GM19099 (cell line): ENCODE results near the gene PLA2G1B.
A peak's percentile ranks its signal among the peaks of the same experiment; 100 is the strongest.

Source experiments
- POLR2A ChIP-seq: IDR thresholded peaks from 3 replicates; pipeline ENCODE4 v1.6.1; 2011; ENCODE audit warnings: low read depth; ENCODE audit not compliant: insufficient read length; ENCODE audit errors: extremely low read depth

The PLA2G1B gene

DNA sequence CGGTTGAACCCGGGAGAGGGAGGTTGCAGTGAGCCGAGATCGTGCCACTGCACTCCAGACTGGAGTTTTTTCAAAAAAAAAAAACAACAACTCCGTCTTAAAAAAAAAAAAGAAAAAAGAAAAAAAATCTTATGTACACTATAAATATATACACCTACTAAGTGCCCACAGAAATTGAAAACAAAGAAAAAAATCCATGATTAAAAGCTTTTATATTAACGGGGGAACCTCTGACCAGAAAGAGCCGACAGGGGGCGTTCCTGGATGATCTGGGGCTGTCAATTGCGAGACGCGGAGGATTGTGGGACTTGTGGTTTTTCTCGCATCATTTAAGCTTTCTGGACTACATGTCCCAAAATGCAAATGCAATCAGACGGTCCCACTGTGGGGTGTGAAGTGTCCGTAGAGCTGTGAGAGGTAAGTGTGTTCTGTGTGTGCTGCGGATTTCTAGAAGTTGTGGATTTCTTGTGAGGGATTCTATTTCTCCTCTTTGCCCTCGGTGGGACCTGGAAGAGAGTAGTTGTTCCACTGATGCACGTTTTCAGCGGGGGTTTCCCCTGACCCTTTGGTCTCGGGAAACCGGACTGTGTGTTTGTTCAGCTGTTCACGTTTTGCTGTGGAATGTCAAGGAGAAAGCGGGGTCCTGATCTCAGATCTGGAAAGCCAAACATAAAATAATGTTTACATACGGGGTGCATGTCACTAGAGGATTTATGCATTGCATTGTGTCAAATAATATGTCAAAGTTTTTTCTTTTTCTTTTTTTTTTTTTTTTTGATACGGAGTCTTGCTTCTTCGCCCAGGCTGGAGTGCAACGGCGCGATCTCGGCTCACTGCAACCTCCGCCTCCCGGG, 25.4 kb downstream of the PLA2G1B start, which contains the start of gene SIRT4:
Gene SIRT4 (plus strand): TSS at position 360 of the 854 bp plus-strand sequence. CDS start 1,241 bp downstream, outside the sequence.
- TF ChIP-seq POLR2A = peak; percentile 42

DNA sequence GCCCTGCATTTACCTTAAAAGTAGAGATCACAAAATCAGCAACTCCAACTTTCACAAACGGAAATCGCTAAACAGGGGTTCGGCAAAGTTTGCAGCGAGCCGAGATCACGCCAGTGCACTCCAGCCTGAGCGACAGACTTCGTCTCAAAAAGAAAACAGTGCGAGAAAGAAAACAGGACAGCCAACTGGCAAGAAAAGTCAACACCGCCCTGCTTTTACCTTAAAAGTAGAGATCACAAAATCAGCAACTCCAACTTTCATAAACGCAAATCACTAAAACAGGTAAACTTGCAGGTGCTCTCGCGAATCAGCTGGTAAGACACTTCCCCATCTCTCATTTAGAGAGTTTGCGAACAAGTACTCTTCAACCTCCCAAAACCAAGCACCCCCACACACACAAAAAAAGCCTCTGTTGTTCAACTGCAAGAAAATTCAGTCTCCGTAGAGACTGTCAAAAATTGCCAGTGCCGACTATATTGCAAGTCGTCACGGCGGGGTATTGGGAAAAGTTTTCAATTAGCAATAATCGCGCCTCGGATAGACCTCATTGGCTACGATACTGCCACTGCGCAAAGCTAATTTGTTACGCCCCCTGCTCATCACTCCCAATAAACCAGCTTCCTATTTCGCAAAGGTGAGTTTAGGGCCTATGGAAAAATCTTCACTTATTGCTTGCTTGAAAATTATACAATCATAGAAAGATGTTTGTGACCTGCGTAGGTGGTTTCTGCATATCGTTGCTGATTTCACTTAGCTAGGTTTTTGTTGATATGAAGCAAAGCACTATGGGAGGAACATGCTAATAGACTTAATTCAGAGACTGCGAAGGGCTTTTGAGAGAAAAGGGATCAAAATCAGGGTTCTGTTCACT, 34.7 kb downstream of the PLA2G1B start, which contains the start of gene RNU4-1:
Gene RNU4-1 (minus strand): TSS at position 577 of the 871 bp plus-strand sequence.
- TF ChIP-seq POLR2A = peak; percentile 100

DNA sequence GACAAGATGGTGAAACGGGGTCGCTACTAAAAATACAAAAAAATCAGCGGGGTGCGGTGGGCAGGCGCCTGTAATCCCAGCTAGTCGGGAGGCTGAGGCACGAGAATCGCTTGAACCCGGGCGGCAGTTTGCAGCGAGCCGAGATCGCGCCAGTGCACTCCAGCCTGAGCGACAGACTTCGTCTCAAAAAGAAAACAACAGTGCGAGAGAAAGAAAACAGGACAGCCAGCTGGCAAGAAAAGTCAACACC, 35.2 kb downstream of the PLA2G1B start:
- TF ChIP-seq POLR2A = no peak

DNA sequence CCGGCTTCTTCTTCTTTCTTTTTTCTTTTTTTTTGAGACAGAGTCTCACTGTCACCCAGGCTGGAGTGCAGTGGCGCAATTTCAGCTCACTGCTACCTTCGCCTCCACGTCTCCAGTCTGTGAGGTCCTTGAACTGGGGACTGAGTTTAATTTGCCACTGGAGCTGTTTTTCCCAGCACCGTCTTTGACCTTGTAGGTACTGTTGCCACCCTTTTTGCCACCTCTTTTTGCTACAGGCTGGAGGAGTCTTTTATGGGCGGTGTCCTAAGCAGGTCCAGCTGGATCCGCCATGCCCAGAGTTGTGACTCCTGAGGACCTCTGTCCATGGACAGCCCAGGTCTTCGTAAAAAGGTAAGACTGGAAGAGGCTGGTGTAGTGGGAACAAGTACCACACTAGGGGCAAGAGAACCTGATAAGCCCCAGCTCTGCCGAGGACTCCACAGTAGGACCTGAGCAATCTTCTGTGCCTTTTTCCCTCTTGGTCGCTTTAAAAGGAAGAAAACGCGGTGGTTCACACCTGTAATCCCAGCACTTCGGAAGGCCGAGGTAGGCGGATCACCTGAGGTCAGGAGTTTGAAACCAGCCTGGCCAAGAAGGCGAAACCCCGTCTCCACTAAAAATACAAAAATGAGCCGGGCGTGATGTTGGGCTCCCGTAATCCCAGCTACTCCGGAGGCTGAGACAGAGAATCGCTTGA, 36.8 kb downstream of the PLA2G1B start:
- TF ChIP-seq POLR2A = no peak

DNA sequence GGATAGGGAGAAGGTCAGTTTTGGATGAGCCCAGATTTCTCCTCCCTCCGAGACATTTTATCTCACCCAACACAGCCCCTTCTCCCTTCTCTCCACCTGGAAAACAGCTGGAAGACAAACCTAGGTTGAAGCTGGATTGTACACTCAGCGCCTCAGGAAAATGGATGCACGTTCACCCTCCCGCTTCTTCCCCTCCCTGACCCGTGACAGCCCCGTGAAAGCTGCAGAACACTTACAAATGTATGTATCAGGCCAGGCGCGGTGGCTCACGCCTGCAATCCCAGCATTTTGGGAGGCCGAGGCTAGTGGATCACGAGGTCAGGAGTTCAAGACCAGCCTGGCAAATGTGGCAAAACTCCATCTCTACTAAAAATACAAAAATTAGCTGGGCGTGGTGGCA, 40.1 kb downstream of the PLA2G1B start:
- no peak for TF ChIP-seq POLR2A

DNA sequence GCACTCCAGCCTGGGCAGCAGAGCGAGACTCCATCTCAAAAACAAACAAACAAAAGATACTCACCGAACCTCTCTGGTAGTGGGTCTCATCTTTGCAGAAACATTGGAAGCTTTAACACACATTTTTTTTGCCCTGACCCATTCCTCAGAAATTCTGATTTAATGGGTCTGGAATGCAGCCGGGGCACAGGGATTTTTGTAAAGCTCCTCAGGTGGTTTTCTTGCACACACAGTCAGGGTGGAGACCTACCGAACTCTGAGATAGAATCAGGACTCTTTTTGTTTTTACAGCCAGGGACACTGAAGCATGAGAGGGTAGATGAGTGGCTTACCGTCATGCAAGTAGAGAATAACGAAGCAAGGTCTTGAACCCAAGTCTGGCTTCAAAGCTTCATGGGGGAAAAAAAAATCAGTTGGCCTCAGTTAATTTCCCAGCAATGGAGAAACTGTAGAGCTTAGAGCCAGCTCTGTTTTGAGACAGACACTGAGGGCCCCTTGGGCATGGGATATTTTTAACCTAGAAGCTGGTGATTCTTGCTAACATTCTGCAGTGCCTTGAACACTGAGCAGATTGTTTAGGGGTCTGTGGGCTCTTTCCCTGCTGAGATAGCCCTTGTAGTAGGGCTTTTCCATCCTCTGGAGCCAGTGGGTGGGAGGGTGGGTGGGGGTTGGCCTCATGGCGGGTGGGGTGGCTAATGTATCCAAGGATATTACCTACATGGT, 40.6 kb downstream of the PLA2G1B start:
- TF ChIP-seq POLR2A = no peak

DNA sequence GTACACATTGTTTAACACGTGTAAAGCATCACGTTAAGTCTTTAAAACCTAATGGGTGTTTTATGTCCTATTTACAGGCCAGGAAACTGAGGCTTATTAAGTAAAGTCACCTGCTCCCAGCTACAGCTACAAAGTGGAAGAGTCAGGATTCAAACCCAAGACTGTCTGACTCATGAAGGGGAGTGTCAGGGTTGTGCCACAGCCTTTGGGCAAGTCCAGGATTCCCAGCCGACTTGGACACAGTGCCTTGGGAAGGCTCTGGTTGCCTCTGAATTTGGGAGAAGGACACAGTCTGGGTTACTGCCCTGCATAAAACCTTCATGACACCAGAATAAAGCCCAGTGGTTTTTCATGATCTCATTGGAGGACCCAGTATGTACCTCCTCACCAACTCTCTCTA, 43.2 kb downstream of the PLA2G1B start:
- TF ChIP-seq POLR2A = no peak

DNA sequence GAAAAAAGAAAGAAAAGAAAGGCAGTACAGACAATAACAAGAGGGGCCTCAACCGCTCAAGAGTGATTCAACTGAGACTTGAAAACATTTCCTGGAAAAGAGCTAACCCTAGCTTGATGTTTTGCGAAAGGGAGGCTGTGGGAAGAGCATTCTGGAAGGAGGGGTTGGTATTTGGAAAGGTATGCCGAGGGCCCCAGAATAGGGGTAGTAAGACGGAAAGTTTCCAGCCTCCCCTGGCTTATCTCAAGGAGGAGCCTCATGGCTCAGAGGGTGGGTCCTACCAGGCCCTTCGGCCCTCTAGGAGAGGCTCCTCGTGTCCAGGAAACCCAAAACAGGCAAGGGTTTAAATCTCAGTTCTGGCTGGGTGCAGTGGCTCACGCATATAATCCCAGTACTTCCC, 44.3 kb downstream of the PLA2G1B start:
- no peak for TF ChIP-seq POLR2A

DNA sequence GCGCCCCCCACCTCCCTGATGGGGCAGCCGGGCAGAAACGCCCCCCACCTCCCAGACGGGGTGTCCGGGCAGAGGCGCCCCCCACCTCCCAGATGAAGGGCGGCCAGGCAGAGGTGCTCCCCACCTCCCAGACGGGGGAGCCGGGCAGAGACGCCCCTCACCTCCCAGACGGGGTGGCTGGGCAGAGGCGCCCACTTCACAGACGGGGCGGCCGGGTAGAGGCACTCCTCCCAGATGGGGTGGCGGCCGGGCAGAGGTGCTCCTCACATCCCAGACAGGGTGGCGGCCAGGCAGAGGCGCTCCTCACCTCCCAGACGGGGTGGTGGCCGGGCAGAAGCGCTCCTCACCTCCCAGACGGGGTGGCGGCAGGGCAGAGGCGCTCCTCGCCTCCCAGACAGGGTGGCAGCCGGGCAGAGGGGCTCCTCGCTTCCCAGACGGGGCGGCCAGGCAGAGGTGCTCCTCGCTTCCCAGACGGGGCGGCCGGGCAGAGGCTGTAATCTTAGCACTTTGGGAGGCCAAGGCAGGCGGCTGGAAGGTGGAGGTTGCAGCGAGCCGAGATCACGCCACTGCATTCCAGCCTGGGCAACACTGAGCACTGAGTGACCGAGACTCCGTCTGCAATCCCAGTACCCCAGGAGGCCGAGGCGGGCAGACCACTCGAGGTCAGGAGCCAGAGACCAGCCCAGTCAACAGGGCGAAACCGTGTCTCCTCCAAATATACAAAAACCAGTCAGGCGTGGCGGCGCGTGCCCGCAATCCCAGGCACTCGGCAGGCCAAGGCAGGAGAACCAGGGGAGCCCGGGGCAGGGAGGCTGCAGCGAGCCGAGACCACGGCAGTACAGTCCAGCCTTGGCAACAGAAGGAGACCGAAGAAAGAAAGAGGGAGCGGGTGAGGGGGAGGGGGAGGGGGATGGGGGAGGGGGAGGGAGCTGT, 49.2 kb downstream of the PLA2G1B start:
- TF ChIP-seq POLR2A = no peak

DNA sequence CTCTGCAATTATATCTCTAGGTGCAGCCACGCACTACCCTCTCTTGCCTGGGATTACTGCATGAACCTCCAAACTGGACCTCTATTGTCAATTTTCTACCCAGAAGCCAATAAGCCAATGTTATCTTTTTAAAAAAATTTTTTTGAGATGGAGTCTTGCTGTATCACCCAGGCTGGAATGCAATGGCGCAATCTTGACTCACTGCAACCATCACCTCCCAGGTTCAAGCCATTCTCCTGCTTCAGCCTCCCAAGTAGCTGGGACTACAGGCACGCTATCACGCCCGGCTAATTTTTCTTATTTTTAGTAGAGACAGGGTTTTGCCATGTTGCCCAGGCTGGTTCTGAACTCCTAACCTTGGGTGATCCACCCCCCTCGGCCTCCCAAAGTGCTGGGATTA, 50.8 kb downstream of the PLA2G1B start:
- TF ChIP-seq POLR2A = no peak
